Measurements from ENCODE around the gene GLYATL3. TPM values are rescaled to one million over a fixed set of nuclear protein-coding genes. Genes with fewer than 3 reads are reported as not detected.

Gene GLYATL3
- total RNA-seq, 4 donors from 2014 or later, result not detected

- Histone ChIP-seq H3K27me3 (no peaks in the 10 kb centered on the region), H3K4me1 (no peaks in the 10 kb centered on the region)
- 72 to 73% methylated on average over 6 to 7 of the region's 7 CpGs for WGBS, 2 donors (ENCODE audit: low coverage in 1 of 2)
These were observed 43.5 kb downstream of the GLYATL3 start for GRCh38 chr6:49543087-49543858.

GRCh38 chr6:49546331-49546730 is 46.6 kb downstream of the GLYATL3 start:
- WGBS, 2 donors (ENCODE audit: low coverage in 1 of 2), result 63 to 79% methylated on average over 1 of the region's 1 CpG
- ATAC-seq, result no peak
- TF ChIP-seq CTCF (IDR thresholded peaks at IDR 0.05) (no peak), POLR2AphosphoS5 (IDR thresholded peaks at IDR 0.05) (no peak)
- Histone ChIP-seq H3K27ac (no peak overlapping the region), H3K27me3 (peaks cover 19% of the 10 kb centered on the region), H3K36me3 (no peaks in the 10 kb centered on the region), H3K4me3 (no peak overlapping the region), H3K4me1 (peaks cover 0 to 15% (median 6%) of the 10 kb centered on the region in 3 donors), H3K9me3 (no peaks in the 10 kb centered on the region)

More at GRCh38 chr6:49543087-49543858, 43.5 kb downstream of the GLYATL3 start:
- no peaks in the 10 kb centered on the region for H3K36me3 ChIP-seq
- no peaks in the 10 kb centered on the region for H3K9me3 ChIP-seq
- H3K27ac ChIP-seq, result no peak overlapping the region
- TF ChIP-seq CTCF (IDR thresholded peaks at IDR 0.05), result no peak
- no peak for TF ChIP-seq POLR2A (IDR thresholded peaks at IDR 0.05)
- no peak for TF ChIP-seq EP300 (IDR thresholded peaks at IDR 0.05)
- TF ChIP-seq POLR2AphosphoS5 (IDR thresholded peaks at IDR 0.05), result no peak
- no peak for ATAC-seq
- no peak overlapping the region for H3K4me3 ChIP-seq

- Histone ChIP-seq H3K27me3 (peaks cover 40% of the 10 kb centered on the region), H3K36me3 (no peaks in the 10 kb centered on the region), H3K9me3 (no peaks in the 10 kb centered on the region), H3K4me3 (no peak overlapping the region), H3K27ac (no peak overlapping the region), H3K4me1 (peaks cover 0 to 22% (median 12%) of the 10 kb centered on the region in 3 donors)
- WGBS, 2 donors (ENCODE audit: low coverage in 1 of 2), result 68 to 75% methylated on average over 4 to 5 of the region's 5 CpGs
- TF ChIP-seq POLR2AphosphoS5 (IDR thresholded peaks at IDR 0.05), result no peak
- TF ChIP-seq EP300 (IDR thresholded peaks at IDR 0.05), result no peak
- no peak for ATAC-seq
These were observed 49.0 kb downstream of the GLYATL3 start for GRCh38 chr6:49548613-49549304.

GRCh38 chr6:49549691-49550491 is 50.2 kb downstream of the GLYATL3 start:
- peaks cover 0 to 22% (median 12%) of the 10 kb centered on the region in 3 donors for H3K4me1 ChIP-seq
- 34% methylated on average over 17 of the region's 20 CpGs; no CpG with 5 or more reads in 1 of the 2 donors for WGBS, 2 donors (ENCODE audit: low coverage in 1 of 2)
- H3K27ac ChIP-seq, result no peak overlapping the region
- ATAC-seq, result no peak
- no peak for TF ChIP-seq POLR2AphosphoS5 (IDR thresholded peaks at IDR 0.05)
- no peak for TF ChIP-seq EP300 (IDR thresholded peaks at IDR 0.05)
- TF ChIP-seq POLR2A (IDR thresholded peaks at IDR 0.05), result no peak
- TF ChIP-seq CTCF (IDR thresholded peaks at IDR 0.05), result no peak
- no peaks in the 10 kb centered on the region for H3K36me3 ChIP-seq
- no peaks in the 10 kb centered on the region for H3K9me3 ChIP-seq
- peaks cover 40% of the 10 kb centered on the region for H3K27me3 ChIP-seq
- peak overlapping the region; percentile 20 to 50 for H3K4me3 ChIP-seq

- TF ChIP-seq POLR2AphosphoS5 (IDR thresholded peaks at IDR 0.05) (no peak), POLR2A (IDR thresholded peaks at IDR 0.05) (no peak), EP300 (IDR thresholded peaks at IDR 0.05) (no peak), CTCF (IDR thresholded peaks at IDR 0.05) (no peak)
- peaks cover 0 to 22% (median 12%) of the 10 kb centered on the region in 3 donors for H3K4me1 ChIP-seq
- no peak within 1 kb of the TSS for H3K27ac ChIP-seq
- H3K27me3 ChIP-seq, result peaks cover 40% of the 10 kb centered on the region
- peak within 1 kb of the TSS; percentile 20 to 50 for H3K4me3 ChIP-seq
- no peaks in the 10 kb centered on the region for H3K9me3 ChIP-seq
- 0% methylated on average over 1 to 3 of the region's 42 CpGs for WGBS, 2 donors (ENCODE audit: low coverage in 1 of 2)
- ATAC-seq, result peak; percentile 47
- no peaks in the 10 kb centered on the region for H3K36me3 ChIP-seq
These were observed 50.9 kb downstream of the GLYATL3 start, which contains the start of gene C6orf141 for GRCh38 chr6:49550492-49551077. C6orf141 (plus strand) TSS chr6:49550668; CDS start chr6:49550793, 125 bp downstream.
